Skin epidermis (tissue), 12 donors: Measurements from ENCODE around the gene GCNT2.
"Not testable (repeated sequence)": the region's sequence is repeated elsewhere in the genome, so short reads cannot be mapped to it uniquely, and the experiment has no call there.

Experiments used
- H3K27ac ChIP-seq, 21 experiments: fragments of 200-600 bp; sonication (generic) in 11 of 21; one replicate each; pipeline ENCODE4 v1.5.0; 2020; ENCODE audit warnings: mild to moderate bottlenecking in 3 of 21, inconsistent platforms in 2 of 21, moderate library complexity in 2 of 21
- H3K4me3 ChIP-seq, 7 experiments: fragments of 200-600 bp; sonication (generic) in 2 of 7; one replicate each; pipeline ENCODE4 v1.5.0; 2020; ENCODE audit warnings: inconsistent platforms in 2 of 7, mild to moderate bottlenecking in 2 of 7, moderate library complexity in 1 of 7

GCNT2 gene

GRCh38 chr6:10511477-10511876 lies 9.7 kb upstream of the GCNT2 start:
- H3K4me3 ChIP-seq = no peak overlapping the region
- no peak overlapping the region for H3K27ac ChIP-seq

- Histone ChIP-seq H3K27ac (no peak overlapping the region), H3K4me3 (no peak overlapping the region)
Measured at GRCh38 chr6:10513544-10513943, 7.6 kb upstream of the GCNT2 start.

- Histone ChIP-seq H3K27ac (no peak overlapping the region), H3K4me3 (no peak overlapping the region)
Measured at GRCh38 chr6:10514049-10514780, 6.9 kb upstream of the GCNT2 start.

GRCh38 chr6:10516953-10517352 lies 4.2 kb upstream of the GCNT2 start:
- H3K27ac ChIP-seq = no peak overlapping the region
- H3K4me3 ChIP-seq = no peak overlapping the region

- peak overlapping the region in 10 of 21 experiments; percentile 6 to 63 (median 23) for H3K27ac ChIP-seq
- no peak overlapping the region for H3K4me3 ChIP-seq
Measured at GRCh38 chr6:10518557-10519407, 2.4 kb upstream of the GCNT2 start.

GRCh38 chr6:10519408-10519697 lies 1.8 kb upstream of the GCNT2 start:
- not testable (repeated sequence) for H3K4me3 ChIP-seq
- H3K27ac ChIP-seq = peak overlapping the region in 10 of 21 experiments; percentile 6 to 63 (median 23)

GRCh38 chr6:10520468-10520867 lies 683 bp upstream of the GCNT2 start:
- H3K27ac ChIP-seq = peak overlapping the region in 15 of 21 experiments; percentile 7 to 77 (median 58)
- no peak overlapping the region for H3K4me3 ChIP-seq

- Histone ChIP-seq H3K4me3 (no peak overlapping the region), H3K27ac (peak overlapping the region in 9 of 21 experiments; percentile 12 to 77 (median 43))
Measured at GRCh38 chr6:10522929-10523573, 1.9 kb downstream of the GCNT2 start.

GRCh38 chr6:10526156-10526555 lies 5.0 kb downstream of the GCNT2 start:
- H3K4me3 ChIP-seq = no peak overlapping the region
- no peak overlapping the region for H3K27ac ChIP-seq

- H3K4me3 ChIP-seq = peak overlapping the region; percentile 9 to 38 (median 17)
- peak overlapping the region in 15 of 21 experiments; percentile 3 to 70 (median 56) for H3K27ac ChIP-seq
Measured at GRCh38 chr6:10528158-10528981, 7.2 kb downstream of the GCNT2 start.

GRCh38 chr6:10529231-10529801 lies 8.2 kb downstream of the GCNT2 start:
- Histone ChIP-seq H3K4me3 (peak overlapping the region; percentile 9 to 38 (median 17)), H3K27ac (peak overlapping the region in 9 of 21 experiments; percentile 21 to 70 (median 56))

- Histone ChIP-seq H3K27ac (peak overlapping the region in 5 of 21 experiments; percentile 21 to 70 (median 57)), H3K4me3 (peak overlapping the region in 3 of 7 experiments; percentile 8 to 35 (median 11))
Measured at GRCh38 chr6:10529828-10530374, 8.8 kb downstream of the GCNT2 start.

GRCh38 chr6:10531503-10531902 lies 10.4 kb downstream of the GCNT2 start:
- H3K27ac ChIP-seq = peak overlapping the region in 3 of 21 experiments; percentile 9 to 45 (median 12)
- H3K4me3 ChIP-seq = no peak overlapping the region

- Histone ChIP-seq H3K4me3 (no peak overlapping the region), H3K27ac (peak overlapping the region in 5 of 21 experiments; percentile 11 to 51 (median 45))
Measured at GRCh38 chr6:10531942-10532341, 10.8 kb downstream of the GCNT2 start.

- H3K27ac ChIP-seq = peak overlapping the region in 5 of 21 experiments; percentile 11 to 51 (median 45)
- H3K4me3 ChIP-seq = no peak overlapping the region
Measured at GRCh38 chr6:10532392-10532791, 11.2 kb downstream of the GCNT2 start.

GRCh38 chr6:10534419-10534762 lies 13.2 kb downstream of the GCNT2 start:
- Histone ChIP-seq H3K4me3 (no peak overlapping the region), H3K27ac (no peak overlapping the region)

- Histone ChIP-seq H3K27ac (peak overlapping the region in 1 of 21 experiments; percentile 70), H3K4me3 (no peak overlapping the region)
Measured at GRCh38 chr6:10535193-10535592, 14.0 kb downstream of the GCNT2 start.

- no peak overlapping the region for H3K4me3 ChIP-seq
- no peak overlapping the region for H3K27ac ChIP-seq
Measured at GRCh38 chr6:10537726-10538125, 16.6 kb downstream of the GCNT2 start.
